Caco-2 (cell line): ENCODE data around the gene PPAT. TPM values are rescaled to one million over a fixed set of nuclear protein-coding genes. Genes with fewer than 3 reads are reported as not detected.

Experiments used
- BruUV-seq: library from RNA; stranded (reverse); fragments of 400-500 nt; replicated peaks from 2 replicates; lab custom pipeline; 2021; lab: Mats Ljungman, UMichigan
- CTCF ChIA-PET: fragments of 300-600 bp; sonication (Branson Sonifier 250); formaldehyde crosslinking; loops from one replicate; lab custom pipeline; 2022; ENCODE audit warnings: antibody characterized with exemption; lab: Charles Lee
- POLR2A ChIA-PET: fragments of 300-600 bp; sonication (Branson Sonifier 250); formaldehyde crosslinking; loops from one replicate; lab custom pipeline; 2022; ENCODE audit warnings: antibody characterized with exemption; lab: Charles Lee
- DNase-seq, 2 experiments: peaks; one replicate each; pipeline versions ENCODE4 v3.0.0 to v3.0.0-alpha.2; 2020 to 2022
- H3K27me3 ChIP-seq: replicated peaks from 2 replicates; pipeline ENCODE4 v1.6.0; 2011; ENCODE audit warnings: low read length; ENCODE audit not compliant: control insufficient read depth, insufficient read depth
- H3K36me3 ChIP-seq: 2 replicates; pipeline ENCODE4 v1.5.1; 2011; ENCODE audit warnings: low read length; ENCODE audit not compliant: control insufficient read depth, insufficient read depth
- H3K4me1 ChIP-seq: fragments of 250-450 bp; sonication (Bioruptor Pico); 2 replicates; pipeline ENCODE4 v1.5.1; 2020; ENCODE audit warnings: mild to moderate bottlenecking
- H3K4me3 ChIP-seq: 2 replicates; pipeline ENCODE4 v1.5.1; 2011; ENCODE audit warnings: low read depth, mild to moderate bottlenecking, control low read depth, low read length
- H3K9me3 ChIP-seq: fragments of 250-450 bp; sonication (Bioruptor Pico); 2 replicates; pipeline ENCODE4 v1.5.1; 2020; ENCODE audit warnings: mild to moderate bottlenecking, moderate library complexity
- H3K27ac Mint-ChIP-seq: one replicate; pipeline ENCODE4 v1.8.0; 2022; ENCODE audit warnings: mixed read lengths; ENCODE audit not compliant: unreplicated experiment
- H3K27me3 Mint-ChIP-seq: one replicate; pipeline ENCODE4 v1.8.0; 2022; ENCODE audit warnings: mixed read lengths; ENCODE audit not compliant: insufficient read depth, unreplicated experiment
- H3K36me3 Mint-ChIP-seq: one replicate; pipeline ENCODE4 v1.8.0; 2022; ENCODE audit warnings: mild to moderate bottlenecking, mixed read lengths; ENCODE audit not compliant: insufficient read depth, unreplicated experiment
- H3K4me1 Mint-ChIP-seq: one replicate; pipeline ENCODE4 v1.8.0; 2022; ENCODE audit warnings: low read depth, mixed read lengths; ENCODE audit not compliant: unreplicated experiment
- H3K4me3 Mint-ChIP-seq: one replicate; pipeline ENCODE4 v1.8.0; 2022; ENCODE audit warnings: mild to moderate bottlenecking, moderate library complexity, mixed read lengths; ENCODE audit not compliant: unreplicated experiment
- H3K9me3 Mint-ChIP-seq: one replicate; pipeline ENCODE4 v1.8.0; 2022; ENCODE audit warnings: mixed read lengths; ENCODE audit not compliant: unreplicated experiment
- CTCF ChIP-seq, 2 experiments: fragments of 200-600 bp in 1 of 2; IDR thresholded peaks; 1 replicate in 1 of 2; 2 replicates in 1 of 2; pipeline versions ENCODE4 v1.5.1 to v1.8.0; 2011 to 2022; ENCODE audit warnings: antibody characterized with exemption in 1 of 2, control low read depth in 1 of 2, inconsistent platforms in 1 of 2, low read depth in 1 of 2, low read length in 1 of 2, mild to moderate bottlenecking in 1 of 2, moderate library complexity in 1 of 2; ENCODE audit not compliant: insufficient read depth in 1 of 2, severe bottlenecking in 1 of 2, unreplicated experiment in 1 of 2
- intact Hi-C: fragments of 100-400 bp; cut with micrococcal nuclease; formaldehyde crosslinking; loops from one replicate; pipeline ENCODE4 v1.10.0; 2022; ENCODE audit not compliant: unreplicated experiment
- total RNA-seq: library from RNA; stranded (reverse); gene quantifications from 2 replicates; pipeline ENCODE4 v1.2.3, GENCODE V29; 2022

Gene PPAT
- total RNA-seq, 1 experiment from 2014 or later = 60.7 TPM

- Mint-ChIP-seq H3K9me3 (no peaks in the 10 kb centered on the region), H3K27me3 (no peaks in the 10 kb centered on the region), H3K4me1 (peaks cover 5% of the 10 kb centered on the region), H3K27ac (no peak overlapping the region), H3K4me3 (no peak overlapping the region), H3K36me3 (peaks cover 87% of the 10 kb centered on the region)
- no peak for DNase-seq
- CTCF ChIA-PET = no interaction called here
- intact Hi-C loops = no loop called here
- no peak for TF ChIP-seq CTCF (IDR thresholded peaks at IDR 0.05; ENCODE audit: insufficient read depth in 1 of 2, low read depth in 1 of 2, low read length in 1 of 2, severe bottlenecking in 1 of 2, unreplicated experiment in 1 of 2)
- Histone ChIP-seq H3K27me3 (no peaks in the 10 kb centered on the region), H3K36me3 (no peaks in the 10 kb centered on the region), H3K4me3 (no peak overlapping the region), H3K4me1 (peaks cover 9% of the 10 kb centered on the region; the same call in 1 of the 2 replicates), H3K9me3 (no peaks in the 10 kb centered on the region)
- BruUV-seq = no TSS peak
- POLR2A ChIA-PET = no interaction called here
These were observed 12.9 kb upstream of the PPAT start for GRCh38 chr4:56448301-56448700.

- peaks cover 9% of the 10 kb centered on the region; the same call in 1 of the 2 replicates for H3K4me1 ChIP-seq
- Mint-ChIP-seq H3K36me3 (peaks cover 88% of the 10 kb centered on the region), H3K4me3 (no peak overlapping the region), H3K27me3 (no peaks in the 10 kb centered on the region), H3K4me1 (peaks cover 5% of the 10 kb centered on the region), H3K27ac (no peak overlapping the region), H3K9me3 (no peaks in the 10 kb centered on the region)
- intact Hi-C loops = no loop called here
- DNase-seq = no peak
- H3K4me3 ChIP-seq = no peak overlapping the region
- H3K9me3 ChIP-seq = no peaks in the 10 kb centered on the region
- peaks cover 1% of the 10 kb centered on the region; the same call in 1 of the 2 replicates for H3K36me3 ChIP-seq
- POLR2A ChIA-PET = interaction anchor here (1.4 kb wide), 1 partner anchor 59 kb away, joined by 3 read pairs; the partner anchor contains the start of gene AASDH
- no peaks in the 10 kb centered on the region for H3K27me3 ChIP-seq
- no TSS peak for BruUV-seq
- CTCF ChIA-PET = interaction anchor here (0.5 kb wide), 1 partner anchor 332 kb away, joined by 3 read pairs; no protein-coding TSS in a partner anchor
- no peak for TF ChIP-seq CTCF (IDR thresholded peaks at IDR 0.05; ENCODE audit: insufficient read depth in 1 of 2, low read depth in 1 of 2, low read length in 1 of 2, severe bottlenecking in 1 of 2, unreplicated experiment in 1 of 2)
These were observed 10.3 kb upstream of the PPAT start for GRCh38 chr4:56445699-56446098.

- peaks cover 9% of the 10 kb centered on the region; the same call in 1 of the 2 replicates for H3K4me1 ChIP-seq
- BruUV-seq = no TSS peak
- CTCF ChIA-PET = no interaction called here
- POLR2A ChIA-PET = interaction anchor here (0.6 to 1.4 kb wide), 3 partner anchors 9 to 58 kb away, joined by 3 to 5 read pairs (median 3); partner anchors contain the start of genes AASDH and PAICS
- intact Hi-C loops = no loop called here
- H3K4me1 Mint-ChIP-seq = peaks cover 10% of the 10 kb centered on the region
- H3K9me3 Mint-ChIP-seq = no peaks in the 10 kb centered on the region
- no peaks in the 10 kb centered on the region for H3K27me3 ChIP-seq
- no peak for DNase-seq
- H3K4me3 Mint-ChIP-seq = no peak overlapping the region
- peaks cover 2% of the 10 kb centered on the region for H3K36me3 ChIP-seq
- no peak for TF ChIP-seq CTCF (IDR thresholded peaks at IDR 0.05; ENCODE audit: insufficient read depth in 1 of 2, low read depth in 1 of 2, low read length in 1 of 2, severe bottlenecking in 1 of 2, unreplicated experiment in 1 of 2)
- H3K27me3 Mint-ChIP-seq = no peaks in the 10 kb centered on the region
- H3K9me3 ChIP-seq = no peaks in the 10 kb centered on the region
- H3K4me3 ChIP-seq = no peak overlapping the region
- H3K36me3 Mint-ChIP-seq = peaks cover 83% of the 10 kb centered on the region
- H3K27ac Mint-ChIP-seq = no peak overlapping the region
These were observed 9.3 kb upstream of the PPAT start for GRCh38 chr4:56444719-56445118.
